ENCODE data around the gene SVOP.

- no peak for TF ChIP-seq CTCF (IDR thresholded peaks at IDR 0.05; ENCODE audit: low read depth, low read length)
- TF ChIP-seq EZH2phosphoT487 (IDR thresholded peaks at IDR 0.05; ENCODE audit: low read depth): no peak
These were observed 160.4 kb downstream of the SVOP start for GRCh38 chr12:108860443-108860842.
